NCI-H1694 (cell line): ENCODE measurements around the gene UBE2D3.

Experiments
- DNase-seq: peaks from one replicate; lab custom pipeline; 2025; lab: John Stamatoyannopoulos, UW

The UBE2D3 gene

GRCh38 chr4:102791318-102791835, 36.0 kb downstream of the UBE2D3 start:
- DNase-seq, result no peak

DNA sequence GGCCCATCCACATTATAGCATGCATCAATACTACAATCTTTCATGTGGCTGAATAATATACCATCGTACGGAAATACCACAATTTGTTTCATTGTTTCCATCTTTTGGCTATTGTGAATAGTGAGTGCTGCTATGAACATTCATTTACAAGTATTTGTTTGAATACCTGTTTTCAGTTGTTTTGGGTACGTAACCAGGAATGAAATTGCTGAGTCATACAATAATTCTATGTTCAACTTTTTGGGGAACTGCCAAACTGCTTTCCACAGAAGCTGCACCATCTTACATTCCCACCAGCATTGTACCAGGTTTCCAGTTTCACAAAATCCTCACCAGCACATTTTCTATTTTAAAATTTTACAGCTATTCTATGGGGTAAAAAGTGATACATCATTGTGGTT, 38.0 kb downstream of the UBE2D3 start:
- DNase-seq, result no peak

- DNase-seq, result no peak
Observed at GRCh38 chr4:102787944-102788343, 39.4 kb downstream of the UBE2D3 start.

DNA sequence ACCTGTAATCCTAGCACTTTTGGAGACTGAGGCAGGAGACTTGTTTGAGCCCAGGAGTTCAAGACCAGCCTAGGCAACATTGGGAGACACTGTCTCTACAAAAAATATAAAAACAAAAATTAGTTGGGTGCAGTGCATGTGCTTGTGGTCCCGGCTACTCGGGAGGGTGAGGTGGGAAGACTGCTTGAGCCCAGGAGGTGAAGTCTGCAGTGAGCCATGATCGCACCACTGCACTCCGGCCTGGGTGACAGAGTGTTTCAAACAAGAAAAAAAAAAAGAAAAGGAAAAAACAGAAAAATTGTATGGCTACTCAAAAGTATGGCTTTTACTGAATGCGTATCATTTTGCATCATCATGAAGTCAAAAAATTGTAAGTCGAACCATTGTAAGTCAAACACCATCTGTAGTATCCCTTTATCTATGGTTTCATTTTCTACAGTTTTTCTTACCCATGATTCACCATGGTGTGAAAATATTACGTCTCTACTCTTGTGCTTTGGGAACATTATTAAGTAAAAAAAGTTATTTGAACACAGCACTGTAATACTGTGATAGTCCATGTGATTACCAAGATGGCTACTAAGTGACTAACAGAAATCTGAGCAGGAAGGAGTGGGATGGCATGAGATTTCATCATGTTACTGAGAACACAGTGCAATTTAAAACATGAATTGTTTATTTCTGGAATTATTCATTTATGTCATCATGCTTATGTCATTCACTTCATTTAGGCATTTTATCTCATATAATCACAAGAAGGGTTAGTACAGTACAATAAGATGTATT, 40.1 kb downstream of the UBE2D3 start:
- no peak for DNase-seq

DNA sequence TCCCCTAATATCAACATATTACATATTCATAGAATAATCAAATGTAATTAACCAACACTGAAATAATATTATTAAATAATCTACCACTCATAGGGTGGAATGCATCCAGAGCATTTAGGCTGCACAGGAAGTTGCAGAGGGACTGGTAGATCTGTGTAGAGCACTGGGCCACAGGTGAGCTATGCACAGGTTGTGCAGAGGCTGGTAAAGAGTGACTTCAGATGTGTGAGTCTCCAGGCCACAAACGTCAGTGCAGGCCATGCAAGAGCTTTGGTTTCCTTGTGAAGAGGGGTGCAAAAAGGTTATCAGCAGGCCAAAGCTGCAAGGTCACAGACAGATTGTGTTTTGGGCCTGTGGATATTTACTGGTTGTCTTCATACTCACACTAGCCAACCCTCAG, 41.1 kb downstream of the UBE2D3 start:
- DNase-seq, result no peak

DNA sequence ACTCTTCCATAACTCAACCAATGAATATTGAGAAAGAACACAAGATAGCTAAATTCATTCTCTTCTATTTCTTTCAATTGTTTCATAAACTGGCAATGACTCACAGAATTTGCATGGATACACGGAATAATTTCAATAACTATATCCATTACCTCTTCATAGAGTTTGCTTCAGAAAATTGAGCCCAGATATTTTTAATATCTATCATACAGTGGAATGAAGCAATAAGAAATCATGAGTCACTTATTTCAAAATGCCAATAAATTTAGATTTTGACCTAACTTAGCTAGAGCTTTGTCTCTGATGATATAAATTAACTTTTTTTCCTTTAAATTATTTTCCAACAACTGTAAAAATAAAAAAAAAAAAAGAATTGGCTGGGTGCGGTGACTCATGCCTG, 44.3 kb downstream of the UBE2D3 start:
- DNase-seq, result no peak

GRCh38 chr4:102781570-102781969, 45.8 kb downstream of the UBE2D3 start:
- DNase-seq, result no peak

GRCh38 chr4:102780476-102781144, 46.7 kb downstream of the UBE2D3 start:
- DNase-seq, result no peak

DNA sequence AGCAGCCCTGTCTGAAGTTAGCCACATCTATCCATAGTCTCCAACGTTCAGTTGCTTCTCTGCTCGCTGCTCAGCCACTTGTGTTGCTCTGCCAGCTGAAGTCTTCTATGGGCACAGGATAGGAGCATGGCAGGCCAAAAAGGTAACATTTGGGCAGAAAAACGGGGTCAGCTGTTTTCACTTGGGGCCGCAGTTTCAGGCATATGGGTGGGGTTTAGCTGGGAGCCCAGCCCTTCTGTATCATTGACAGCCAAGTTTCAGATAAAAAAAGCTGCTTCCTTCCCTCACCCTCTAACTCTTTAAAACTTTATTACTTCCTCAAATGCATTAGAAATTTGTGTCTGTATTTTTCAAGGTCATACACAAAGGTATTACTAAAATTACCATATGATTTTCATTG, 48.1 kb downstream of the UBE2D3 start:
- DNase-seq, result no peak

- DNase-seq, result no peak
Observed at GRCh38 chr4:102778720-102779119, 48.6 kb downstream of the UBE2D3 start.

DNA sequence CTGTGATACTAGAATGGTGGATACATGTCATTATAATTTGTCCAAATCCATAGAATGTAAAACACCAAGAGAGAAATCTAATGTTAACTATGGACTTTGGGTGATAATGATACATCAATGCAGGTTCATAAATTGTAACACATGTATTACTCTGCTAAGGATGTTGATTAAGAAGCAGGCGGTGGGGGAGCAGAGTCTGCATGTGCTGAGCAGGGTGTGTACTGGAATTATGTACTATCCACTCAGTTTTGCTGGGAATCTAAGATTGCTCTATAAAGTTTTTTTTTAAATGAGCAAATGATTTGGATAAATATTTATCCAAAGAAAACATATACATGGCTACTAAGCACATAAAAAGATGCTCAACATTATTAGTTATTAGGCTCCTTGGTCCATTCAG, 51.5 kb downstream of the UBE2D3 start:
- no peak for DNase-seq

- no peak for DNase-seq
Observed at GRCh38 chr4:102774254-102774653, 53.1 kb downstream of the UBE2D3 start.

GRCh38 chr4:102772738-102773340, 54.5 kb downstream of the UBE2D3 start:
- DNase-seq, result no peak

- DNase-seq, result no peak
Observed at GRCh38 chr4:102764901-102765300, 62.5 kb downstream of the UBE2D3 start.

GRCh38 chr4:102761906-102762305, 65.4 kb downstream of the UBE2D3 start:
- DNase-seq, result no peak

- no peak for DNase-seq
Observed at GRCh38 chr4:102761296-102761701, 66.1 kb downstream of the UBE2D3 start.

DNA sequence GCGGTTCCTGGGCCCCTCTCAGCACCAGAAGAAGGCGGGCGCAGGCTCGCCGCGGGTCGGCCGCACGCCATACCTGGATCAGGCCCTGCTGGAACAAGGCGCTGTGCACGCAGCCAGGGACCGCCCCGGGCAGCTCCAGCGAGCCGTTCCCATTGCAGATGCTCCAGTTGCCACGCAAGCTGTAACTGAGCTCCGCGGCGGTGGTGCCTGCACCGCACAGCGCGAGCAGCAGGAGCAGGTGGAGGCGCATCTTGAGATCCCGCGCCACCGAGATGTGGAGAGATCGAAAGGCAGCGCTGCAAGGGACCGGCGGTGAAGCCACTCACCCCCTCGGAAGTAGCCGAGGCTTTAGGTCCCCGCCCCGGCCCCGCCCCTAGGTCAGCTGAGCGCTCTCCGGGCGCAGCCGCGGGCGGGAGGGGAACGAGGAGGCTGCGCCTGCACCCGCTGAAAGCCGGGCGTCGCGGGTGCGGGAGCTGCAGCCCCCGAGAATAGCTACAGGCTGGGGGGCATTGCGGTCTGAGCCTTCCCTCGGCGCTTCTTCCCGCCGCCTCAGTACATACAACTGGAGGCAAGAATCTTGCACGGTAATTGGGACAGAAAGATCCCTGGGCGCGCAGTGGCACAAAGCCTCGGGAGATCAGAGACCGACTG, 66.6 kb downstream of the UBE2D3 start, which contains the start of gene MANBA:
Gene MANBA (minus strand): TSS at position 324 of the 651 bp plus-strand sequence. CDS start 74 bp downstream, at position 250.
- peak; percentile 36 for DNase-seq

DNA sequence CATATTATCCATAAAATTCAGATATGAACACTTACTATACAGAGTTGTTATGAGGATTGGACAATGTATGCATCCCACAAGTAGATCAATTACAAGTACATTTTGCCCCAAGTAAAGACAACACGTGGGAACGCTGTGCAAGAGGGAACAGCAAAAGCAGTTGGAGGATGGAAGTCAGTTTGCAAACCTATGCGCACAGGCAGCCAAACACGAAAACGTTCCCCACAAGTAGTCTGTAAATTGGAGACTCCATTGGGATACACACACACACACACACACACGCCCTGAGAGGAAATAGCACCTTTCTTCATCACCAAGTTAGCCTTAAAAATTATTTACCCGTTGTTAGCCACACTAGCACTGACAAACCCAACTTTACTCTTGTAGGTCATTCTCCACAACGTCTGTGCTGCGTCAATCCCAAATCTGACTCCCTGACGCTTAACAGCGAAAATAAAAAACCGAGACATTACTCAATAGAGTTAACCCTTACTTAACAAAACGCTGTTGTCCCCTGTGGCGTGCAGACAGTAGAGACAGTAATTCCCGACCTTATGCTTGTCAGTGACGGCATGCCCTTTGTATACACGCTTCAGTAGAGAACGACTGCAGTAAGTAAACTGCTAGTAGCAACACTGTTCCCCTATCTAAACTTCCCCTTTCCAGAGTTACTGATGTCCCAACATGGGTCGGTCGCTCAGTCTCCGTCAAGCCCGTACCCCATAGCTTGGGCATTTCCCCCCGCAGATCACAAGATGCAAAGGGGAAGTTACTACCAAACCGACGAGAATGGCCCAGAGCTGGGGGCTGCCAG, 67.3 kb downstream of the UBE2D3 start:
- DNase-seq, result no peak

GRCh38 chr4:102758241-102759160, 68.8 kb downstream of the UBE2D3 start:
- DNase-seq, result no peak

GRCh38 chr4:102757681-102758080, 69.7 kb downstream of the UBE2D3 start:
- DNase-seq, result no peak
